ENCODE results near the gene KCNIP4.
A peak's percentile ranks its signal among the peaks of the same experiment; 100 is the strongest.

- TF ChIP-seq CTCF (IDR thresholded peaks at IDR 0.05) = peak in 2 of 5 experiments; percentile 24 to 27
- no peak for TF ChIP-seq POLR2A (IDR thresholded peaks at IDR 0.05)
- TF ChIP-seq EP300 (IDR thresholded peaks at IDR 0.05) = no peak
Measured at GRCh38 chr4:21469438-21470300, 478.9 kb downstream of the KCNIP4 start.

All from tibial nerve (tissue), 4 donors.